HepG2 (cell line): ENCODE measurements around the gene CSN3. TPM values are rescaled to one million over a fixed set of nuclear protein-coding genes. Genes with fewer than 3 reads are reported as not detected.
A peak's percentile ranks its signal among the peaks of the same experiment; 100 is the strongest.

Experiments used
- ATF7 ChIP-seq, 2 experiments: fragments of 450-650 bp in 1 of 2; sonication (generic) in 1 of 2; formaldehyde crosslinking in 1 of 2; IDR thresholded peaks; 2 replicates each; pipeline versions ENCODE4 v1.4.0 to v1.6.1; 2016 to 2020; ENCODE audit warnings: antibody characterized with exemption in 1 of 2, mild to moderate bottlenecking in 1 of 2, missing genetic modification reagents in 1 of 2
- BCL6 ChIP-seq: IDR thresholded peaks from 2 replicates; pipeline ENCODE4 v1.6.1; 2016; ENCODE audit warnings: missing genetic modification reagents, missing compliant biosample characterization
- FOXJ3 ChIP-seq: sonication (generic); formaldehyde crosslinking; IDR thresholded peaks from 2 replicates; pipeline ENCODE4 v1.4.0; 2020; ENCODE audit warnings: missing genetic modification reagents, mild to moderate bottlenecking, borderline replicate concordance
- HNF4A ChIP-seq: sonication (generic); formaldehyde crosslinking; IDR thresholded peaks from 2 replicates; pipeline ENCODE4 v1.4.0; 2020; ENCODE audit warnings: missing genetic modification reagents
- JUN ChIP-seq: sonication (generic); formaldehyde crosslinking; IDR thresholded peaks from 2 replicates; pipeline ENCODE4 v1.4.0; 2020; ENCODE audit warnings: mild to moderate bottlenecking, missing genetic modification reagents
- KAT2B ChIP-seq: fragments of 150-350 bp; IDR thresholded peaks from 2 replicates; pipeline ENCODE4 v1.6.1; 2014; ENCODE audit warnings: low read depth, low read length, borderline replicate concordance
- POLR2G ChIP-seq: fragments of 200-400 bp; formaldehyde crosslinking; IDR thresholded peaks from 2 replicates; pipeline ENCODE4 v1.6.1; 2018; ENCODE audit warnings: mild to moderate bottlenecking, low read depth, low read length, moderate library complexity
- RBFOX2 ChIP-seq: fragments of 200-400 bp; formaldehyde crosslinking; IDR thresholded peaks from 2 replicates; pipeline ENCODE4 v1.6.1; 2017; ENCODE audit warnings: low read depth, mild to moderate bottlenecking, low read length
- ZNF510 ChIP-seq: sonication (generic); formaldehyde crosslinking; IDR thresholded peaks from 2 replicates; pipeline ENCODE4 v1.4.0; 2020; ENCODE audit warnings: low read depth, mild to moderate bottlenecking, missing genetic modification reagents
- ZNF841 ChIP-seq: sonication (generic); formaldehyde crosslinking; IDR thresholded peaks from 2 replicates; pipeline ENCODE4 v1.8.1; 2023; ENCODE audit warnings: missing genetic modification reagents, borderline replicate concordance
- ZSCAN31 ChIP-seq: sonication (generic); formaldehyde crosslinking; IDR thresholded peaks from 2 replicates; pipeline ENCODE4 v1.5.0; 2020; ENCODE audit warnings: low read depth, mild to moderate bottlenecking, missing genetic modification reagents
- polyA plus RNA-seq, 8 experiments: library from polyadenylated mRNA; depleted of rRNA in 3 of 8; stranded (reverse) in 7 of 8; unstranded in 1 of 8; fragments of >200 nt; fragmentation: Illumina TruSeq in 4 of 8; extraction: Trizol in 4 of 8; gene quantifications; 2 replicates each; pipeline versions ENCODE4 v1.2.1 to v1.2.3, GENCODE V29; 2011 to 2016; ENCODE audit warnings: low read depth in 4 of 8, missing spikeins in 1 of 8, mixed read lengths in 1 of 8; ENCODE audit not compliant: insufficient read depth in 1 of 8
- total RNA-seq, 5 experiments: library from RNA; depleted of rRNA; stranded (reverse); fragments of >200 nt; fragmentation: Illumina TruSeq; extraction: Trizol; gene quantifications; 2 replicates each; pipeline ENCODE4 v1.2.3, GENCODE V29; 2016; ENCODE audit warnings: low read depth in 1 of 5
- TF ChIP-seq, protein P1 (sequence below): sonication (generic); formaldehyde crosslinking; IDR thresholded peaks from 2 replicates; pipeline ENCODE4 v1.4.0; 2020; ENCODE audit warnings: missing genetic modification reagents
- TF ChIP-seq, protein P2 (sequence below), 2 experiments: fragments of 450-650 bp in 1 of 2; sonication (generic) in 1 of 2; formaldehyde crosslinking; IDR thresholded peaks; 2 replicates each; pipeline versions ENCODE4 v1.5.0 to v1.8.0; 2020 to 2022; ENCODE audit warnings: mild to moderate bottlenecking in 1 of 2, missing genetic modification reagents in 1 of 2
- TF ChIP-seq, protein P3 (sequence below): sonication (generic); formaldehyde crosslinking; IDR thresholded peaks from 2 replicates; pipeline ENCODE4 v1.5.1; 2020; ENCODE audit warnings: missing genetic modification reagents, mild to moderate bottlenecking, borderline replicate concordance
- TF ChIP-seq, protein P4 (sequence below), 2 experiments: sonication (generic) in 1 of 2; formaldehyde crosslinking in 1 of 2; IDR thresholded peaks; 2 replicates each; pipeline versions ENCODE4 v1.5.1 to v1.6.1; 2011 to 2020; ENCODE audit warnings: borderline replicate concordance in 1 of 2, low read depth in 1 of 2, low read length in 1 of 2, mild to moderate bottlenecking in 1 of 2, missing genetic modification reagents in 1 of 2, moderate library complexity in 1 of 2
- TF ChIP-seq, protein P5 (sequence below): fragments of 450-650 bp; IDR thresholded peaks from 2 replicates; pipeline ENCODE4 v1.6.1; 2017; ENCODE audit warnings: mild to moderate bottlenecking

The CSN3 gene
- total and polyA plus RNA-seq, 2 of the 13 experiments (the other 11 are each of a cell fraction or from before 2014, with no cell fraction given), result not detected

DNA sequence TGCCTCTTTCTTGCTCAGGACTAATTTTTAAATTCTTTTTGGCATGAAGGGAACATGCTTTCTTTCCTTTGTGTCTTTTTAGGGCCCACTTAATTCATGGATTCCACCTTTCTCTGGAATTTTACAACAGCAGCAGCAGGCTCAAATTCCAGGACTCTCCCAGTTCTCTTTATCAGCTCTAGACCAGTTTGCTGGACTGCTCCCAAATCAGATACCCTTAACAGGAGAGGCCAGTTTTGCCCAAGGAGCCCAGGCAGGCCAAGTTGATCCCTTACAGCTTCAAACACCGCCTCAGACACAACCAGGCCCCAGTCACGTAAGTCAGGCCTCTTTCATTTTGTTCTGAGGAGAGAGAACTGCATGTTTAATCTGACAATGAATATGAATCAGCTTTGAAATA lies 44.6 kb upstream of the CSN3 start (continued):
- TF ChIP-seq, protein P1, sequence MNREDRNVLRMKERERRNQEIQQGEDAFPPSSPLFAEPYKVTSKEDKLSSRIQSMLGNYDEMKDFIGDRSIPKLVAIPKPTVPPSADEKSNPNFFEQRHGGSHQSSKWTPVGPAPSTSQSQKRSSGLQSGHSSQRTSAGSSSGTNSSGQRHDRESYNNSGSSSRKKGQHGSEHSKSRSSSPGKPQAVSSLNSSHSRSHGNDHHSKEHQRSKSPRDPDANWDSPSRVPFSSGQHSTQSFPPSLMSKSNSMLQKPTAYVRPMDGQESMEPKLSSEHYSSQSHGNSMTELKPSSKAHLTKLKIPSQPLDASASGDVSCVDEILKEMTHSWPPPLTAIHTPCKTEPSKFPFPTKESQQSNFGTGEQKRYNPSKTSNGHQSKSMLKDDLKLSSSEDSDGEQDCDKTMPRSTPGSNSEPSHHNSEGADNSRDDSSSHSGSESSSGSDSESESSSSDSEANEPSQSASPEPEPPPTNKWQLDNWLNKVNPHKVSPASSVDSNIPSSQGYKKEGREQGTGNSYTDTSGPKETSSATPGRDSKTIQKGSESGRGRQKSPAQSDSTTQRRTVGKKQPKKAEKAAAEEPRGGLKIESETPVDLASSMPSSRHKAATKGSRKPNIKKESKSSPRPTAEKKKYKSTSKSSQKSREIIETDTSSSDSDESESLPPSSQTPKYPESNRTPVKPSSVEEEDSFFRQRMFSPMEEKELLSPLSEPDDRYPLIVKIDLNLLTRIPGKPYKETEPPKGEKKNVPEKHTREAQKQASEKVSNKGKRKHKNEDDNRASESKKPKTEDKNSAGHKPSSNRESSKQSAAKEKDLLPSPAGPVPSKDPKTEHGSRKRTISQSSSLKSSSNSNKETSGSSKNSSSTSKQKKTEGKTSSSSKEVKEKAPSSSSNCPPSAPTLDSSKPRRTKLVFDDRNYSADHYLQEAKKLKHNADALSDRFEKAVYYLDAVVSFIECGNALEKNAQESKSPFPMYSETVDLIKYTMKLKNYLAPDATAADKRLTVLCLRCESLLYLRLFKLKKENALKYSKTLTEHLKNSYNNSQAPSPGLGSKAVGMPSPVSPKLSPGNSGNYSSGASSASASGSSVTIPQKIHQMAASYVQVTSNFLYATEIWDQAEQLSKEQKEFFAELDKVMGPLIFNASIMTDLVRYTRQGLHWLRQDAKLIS (CRISPR knock-in tag), result peak; percentile 94
- peak; percentile 71 for TF ChIP-seq POLR2G
- TF ChIP-seq, protein P2, sequence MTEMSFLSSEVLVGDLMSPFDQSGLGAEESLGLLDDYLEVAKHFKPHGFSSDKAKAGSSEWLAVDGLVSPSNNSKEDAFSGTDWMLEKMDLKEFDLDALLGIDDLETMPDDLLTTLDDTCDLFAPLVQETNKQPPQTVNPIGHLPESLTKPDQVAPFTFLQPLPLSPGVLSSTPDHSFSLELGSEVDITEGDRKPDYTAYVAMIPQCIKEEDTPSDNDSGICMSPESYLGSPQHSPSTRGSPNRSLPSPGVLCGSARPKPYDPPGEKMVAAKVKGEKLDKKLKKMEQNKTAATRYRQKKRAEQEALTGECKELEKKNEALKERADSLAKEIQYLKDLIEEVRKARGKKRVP (CRISPR knock-in tag; IDR thresholded peaks at IDR 0.05), result no peak
- TF ChIP-seq KAT2B, result no peak
- TF ChIP-seq HNF4A (CRISPR knock-in tag), result peak; percentile 49; the same call in 1 of the 2 replicates
- TF ChIP-seq FOXJ3 (CRISPR knock-in tag), result 0 out of 2 replicates have a peak, but pooled peaks have one; percentile 17
- no peak for TF ChIP-seq ZSCAN31 (CRISPR knock-in tag)
- TF ChIP-seq, protein P3, sequence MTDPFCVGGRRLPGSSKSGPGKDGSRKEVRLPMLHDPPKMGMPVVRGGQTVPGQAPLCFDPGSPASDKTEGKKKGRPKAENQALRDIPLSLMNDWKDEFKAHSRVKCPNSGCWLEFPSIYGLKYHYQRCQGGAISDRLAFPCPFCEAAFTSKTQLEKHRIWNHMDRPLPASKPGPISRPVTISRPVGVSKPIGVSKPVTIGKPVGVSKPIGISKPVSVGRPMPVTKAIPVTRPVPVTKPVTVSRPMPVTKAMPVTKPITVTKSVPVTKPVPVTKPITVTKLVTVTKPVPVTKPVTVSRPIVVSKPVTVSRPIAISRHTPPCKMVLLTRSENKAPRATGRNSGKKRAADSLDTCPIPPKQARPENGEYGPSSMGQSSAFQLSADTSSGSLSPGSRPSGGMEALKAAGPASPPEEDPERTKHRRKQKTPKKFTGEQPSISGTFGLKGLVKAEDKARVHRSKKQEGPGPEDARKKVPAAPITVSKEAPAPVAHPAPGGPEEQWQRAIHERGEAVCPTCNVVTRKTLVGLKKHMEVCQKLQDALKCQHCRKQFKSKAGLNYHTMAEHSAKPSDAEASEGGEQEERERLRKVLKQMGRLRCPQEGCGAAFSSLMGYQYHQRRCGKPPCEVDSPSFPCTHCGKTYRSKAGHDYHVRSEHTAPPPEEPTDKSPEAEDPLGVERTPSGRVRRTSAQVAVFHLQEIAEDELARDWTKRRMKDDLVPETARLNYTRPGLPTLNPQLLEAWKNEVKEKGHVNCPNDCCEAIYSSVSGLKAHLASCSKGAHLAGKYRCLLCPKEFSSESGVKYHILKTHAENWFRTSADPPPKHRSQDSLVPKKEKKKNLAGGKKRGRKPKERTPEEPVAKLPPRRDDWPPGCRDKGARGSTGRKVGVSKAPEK (CRISPR knock-in tag), result no peak
- TF ChIP-seq, protein P4, sequence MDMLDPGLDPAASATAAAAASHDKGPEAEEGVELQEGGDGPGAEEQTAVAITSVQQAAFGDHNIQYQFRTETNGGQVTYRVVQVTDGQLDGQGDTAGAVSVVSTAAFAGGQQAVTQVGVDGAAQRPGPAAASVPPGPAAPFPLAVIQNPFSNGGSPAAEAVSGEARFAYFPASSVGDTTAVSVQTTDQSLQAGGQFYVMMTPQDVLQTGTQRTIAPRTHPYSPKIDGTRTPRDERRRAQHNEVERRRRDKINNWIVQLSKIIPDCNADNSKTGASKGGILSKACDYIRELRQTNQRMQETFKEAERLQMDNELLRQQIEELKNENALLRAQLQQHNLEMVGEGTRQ (IDR thresholded peaks at IDR 0.05; ENCODE audit: low read depth, low read length), result no peak
- TF ChIP-seq, protein P4 (CRISPR knock-in tag; IDR thresholded peaks at IDR 0.05; ENCODE audit: borderline replicate concordance), result no peak
- TF ChIP-seq BCL6, result no peak
- peak; percentile 12; the same call in 1 of the 2 replicates for TF ChIP-seq RBFOX2
- no peak for TF ChIP-seq ZNF510 (CRISPR knock-in tag)
- TF ChIP-seq, protein P5, sequence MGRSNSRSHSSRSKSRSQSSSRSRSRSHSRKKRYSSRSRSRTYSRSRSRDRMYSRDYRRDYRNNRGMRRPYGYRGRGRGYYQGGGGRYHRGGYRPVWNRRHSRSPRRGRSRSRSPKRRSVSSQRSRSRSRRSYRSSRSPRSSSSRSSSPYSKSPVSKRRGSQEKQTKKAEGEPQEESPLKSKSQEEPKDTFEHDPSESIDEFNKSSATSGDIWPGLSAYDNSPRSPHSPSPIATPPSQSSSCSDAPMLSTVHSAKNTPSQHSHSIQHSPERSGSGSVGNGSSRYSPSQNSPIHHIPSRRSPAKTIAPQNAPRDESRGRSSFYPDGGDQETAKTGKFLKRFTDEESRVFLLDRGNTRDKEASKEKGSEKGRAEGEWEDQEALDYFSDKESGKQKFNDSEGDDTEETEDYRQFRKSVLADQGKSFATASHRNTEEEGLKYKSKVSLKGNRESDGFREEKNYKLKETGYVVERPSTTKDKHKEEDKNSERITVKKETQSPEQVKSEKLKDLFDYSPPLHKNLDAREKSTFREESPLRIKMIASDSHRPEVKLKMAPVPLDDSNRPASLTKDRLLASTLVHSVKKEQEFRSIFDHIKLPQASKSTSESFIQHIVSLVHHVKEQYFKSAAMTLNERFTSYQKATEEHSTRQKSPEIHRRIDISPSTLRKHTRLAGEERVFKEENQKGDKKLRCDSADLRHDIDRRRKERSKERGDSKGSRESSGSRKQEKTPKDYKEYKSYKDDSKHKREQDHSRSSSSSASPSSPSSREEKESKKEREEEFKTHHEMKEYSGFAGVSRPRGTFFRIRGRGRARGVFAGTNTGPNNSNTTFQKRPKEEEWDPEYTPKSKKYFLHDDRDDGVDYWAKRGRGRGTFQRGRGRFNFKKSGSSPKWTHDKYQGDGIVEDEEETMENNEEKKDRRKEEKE, result no peak
- TF ChIP-seq ZNF841 (CRISPR knock-in tag), result no peak
- TF ChIP-seq JUN (CRISPR knock-in tag), result no peak
- TF ChIP-seq ATF7 (IDR thresholded peaks at IDR 0.05), result no peak
- no peak for TF ChIP-seq ATF7 (CRISPR knock-in tag; IDR thresholded peaks at IDR 0.05)
